HUES64 (cell line): Measurements from ENCODE around the gene ACTN4.
"Not testable (repeated sequence)": the region's sequence is repeated elsewhere in the genome, so short reads cannot be mapped to it uniquely, and the experiment has no call there.

Experiments used
- H3K27ac ChIP-seq: 2 replicates; pipeline ENCODE4 v1.7.0; 2013; ENCODE audit warnings: low read depth, low read length, inconsistent platforms
- H3K27me3 ChIP-seq: 2 replicates; pipeline ENCODE4 v1.6.1; 2013; ENCODE audit warnings: mild to moderate bottlenecking, low read length; ENCODE audit not compliant: insufficient read depth
- H3K36me3 ChIP-seq: 2 replicates; pipeline ENCODE4 v1.6.1; 2013; ENCODE audit warnings: mild to moderate bottlenecking, low read length; ENCODE audit not compliant: insufficient read depth
- H3K4me1 ChIP-seq: 2 replicates; pipeline ENCODE4 v1.6.1; 2013; ENCODE audit warnings: mild to moderate bottlenecking, low read length, moderate library complexity; ENCODE audit not compliant: insufficient read depth
- H3K4me3 ChIP-seq: 2 replicates; pipeline ENCODE4 v1.5.1; 2013; ENCODE audit warnings: mild to moderate bottlenecking, low read length, moderate library complexity
- H3K9ac ChIP-seq: 2 replicates; pipeline ENCODE4 v1.6.1; 2013; ENCODE audit warnings: mild to moderate bottlenecking, low read depth, low read length
- H3K9me3 ChIP-seq: 2 replicates; pipeline ENCODE4 v1.6.1; 2013; ENCODE audit warnings: low read depth, low read length; ENCODE audit not compliant: insufficient read depth
- WGBS: fragments of 150-250, 120-280 bp; methylation state at CpG from one replicate; pipeline ENCODE4 v1.1.7; 2013; ENCODE audit warnings: missing lambda C conversion rate; 5-methylcytosine and 5-hydroxymethylcytosine counted together

Gene ACTN4

DNA sequence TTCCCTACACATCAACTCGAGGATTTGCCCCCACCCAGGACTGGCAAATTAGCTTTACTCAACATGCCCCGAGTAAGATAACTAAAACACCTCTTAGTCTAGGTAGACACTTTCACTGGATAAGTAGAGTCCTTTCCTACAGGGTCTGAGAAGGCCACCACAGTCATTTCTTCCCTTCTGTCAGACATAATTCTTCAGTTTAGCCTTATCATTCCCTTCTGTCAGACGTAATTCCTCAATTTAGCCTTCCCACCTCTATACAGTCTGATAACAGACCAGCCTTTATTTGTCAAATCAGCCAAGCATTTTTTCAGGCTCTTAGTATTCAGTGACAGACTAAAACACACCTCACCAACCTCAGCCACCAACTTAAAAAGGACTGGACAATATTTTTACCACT, 106.3 kb downstream of the ACTN4 start:
- H3K36me3 ChIP-seq, H3K4me1 ChIP-seq, H3K4me3 ChIP-seq, H3K27me3 ChIP-seq, H3K9ac ChIP-seq, H3K9me3 ChIP-seq, H3K27ac ChIP-seq: not testable (repeated sequence)
- 87% methylated on average over 3 of the region's 3 CpGs for WGBS

DNA sequence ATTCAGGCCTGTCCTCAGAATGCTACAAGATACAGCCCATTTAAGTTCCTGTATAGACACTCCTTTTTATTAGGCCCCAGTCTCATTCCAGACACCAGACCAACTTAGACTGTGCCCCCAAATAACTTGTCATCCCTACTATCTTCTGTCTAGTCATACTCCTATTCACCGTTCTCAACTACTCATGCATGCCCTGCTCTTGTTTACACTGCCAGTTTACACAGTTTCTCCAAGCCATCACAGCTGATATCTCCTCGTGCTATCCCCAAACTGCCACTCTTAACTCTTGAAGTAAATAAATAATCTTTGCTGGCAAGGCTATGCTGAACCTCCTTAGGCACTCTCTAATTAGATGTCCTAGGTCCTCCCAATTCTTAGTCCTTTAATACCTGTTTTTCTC, 106.7 kb downstream of the ACTN4 start:
- H3K4me3 ChIP-seq, H3K4me1 ChIP-seq: not testable (repeated sequence)
- WGBS, result no CpG with 5 or more reads among the region's 2 CpGs

DNA sequence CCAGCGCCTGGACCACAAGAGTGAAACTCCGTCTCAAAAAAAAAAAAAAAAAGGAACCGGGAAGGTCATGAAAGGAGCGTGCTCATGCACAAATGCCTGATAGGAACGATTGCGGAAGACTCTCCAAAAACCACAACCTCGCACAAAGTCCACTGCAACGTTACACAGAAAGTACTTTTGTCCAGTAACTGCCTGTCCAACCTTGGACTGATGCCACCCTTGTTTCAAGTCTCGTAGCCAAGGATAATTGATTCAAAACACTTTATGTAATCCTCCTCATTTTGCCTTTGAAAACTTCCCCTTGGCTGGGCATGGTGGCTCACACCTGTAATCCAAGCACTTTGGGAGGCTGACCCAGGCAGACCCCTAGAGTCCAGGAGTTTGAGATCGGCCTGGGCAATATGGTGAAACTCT, 112.1 kb downstream of the ACTN4 start:
- H3K4me3 ChIP-seq, result no peak overlapping the region
- no peaks in the 10 kb centered on the region for H3K9me3 ChIP-seq
- no peak overlapping the region for H3K9ac ChIP-seq
- no peaks in the 10 kb centered on the region for H3K4me1 ChIP-seq
- WGBS, result 84% methylated on average over 10 of the region's 10 CpGs
- no peak overlapping the region for H3K27ac ChIP-seq
- no peaks in the 10 kb centered on the region for H3K36me3 ChIP-seq
- H3K27me3 ChIP-seq, result no peaks in the 10 kb centered on the region

More for the DNA sequence above, 106.7 kb downstream of the ACTN4 start:
- H3K9me3 ChIP-seq, H3K36me3 ChIP-seq, H3K27ac ChIP-seq, H3K27me3 ChIP-seq, H3K9ac ChIP-seq: not testable (repeated sequence)

DNA sequence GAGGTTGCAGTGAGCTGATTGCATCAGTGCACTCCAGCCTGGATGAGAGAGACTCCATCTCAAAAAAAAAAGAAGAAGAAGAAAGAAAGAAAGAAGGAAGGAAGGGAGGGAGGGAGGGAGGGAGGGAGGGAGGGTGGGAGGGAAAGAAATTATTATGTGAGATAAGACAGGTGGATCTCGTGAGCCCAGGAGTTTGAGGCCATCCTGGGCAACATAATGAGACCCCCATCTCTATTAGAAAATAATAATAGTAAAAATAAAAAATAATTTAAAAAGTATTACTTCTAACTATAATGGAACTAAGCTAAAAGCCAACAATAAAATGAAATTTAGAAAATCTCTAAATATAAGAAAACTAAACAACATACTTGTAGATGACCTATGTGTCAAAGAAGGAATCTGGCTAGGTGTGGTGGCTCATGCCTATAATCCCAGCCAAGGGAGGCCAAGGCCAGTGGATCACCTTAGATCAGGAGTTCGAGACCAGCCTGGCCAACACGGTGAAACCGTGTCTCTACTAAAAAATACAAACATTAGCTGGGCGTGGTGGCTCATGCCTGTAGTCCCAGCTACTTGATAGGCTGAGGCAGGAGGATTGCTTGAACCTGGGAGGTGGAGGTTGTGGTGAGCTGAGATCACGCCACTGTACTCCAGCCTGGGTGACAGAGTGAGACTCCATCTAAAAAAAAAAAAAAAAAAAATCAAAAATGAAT, 113.5 kb downstream of the ACTN4 start:
- not testable (repeated sequence) for H3K27me3 ChIP-seq, H3K9ac ChIP-seq, H3K36me3 ChIP-seq, H3K9me3 ChIP-seq, H3K4me1 ChIP-seq, H3K27ac ChIP-seq, H3K4me3 ChIP-seq
- WGBS, result 94% methylated on average over 4 of the region's 6 CpGs

DNA sequence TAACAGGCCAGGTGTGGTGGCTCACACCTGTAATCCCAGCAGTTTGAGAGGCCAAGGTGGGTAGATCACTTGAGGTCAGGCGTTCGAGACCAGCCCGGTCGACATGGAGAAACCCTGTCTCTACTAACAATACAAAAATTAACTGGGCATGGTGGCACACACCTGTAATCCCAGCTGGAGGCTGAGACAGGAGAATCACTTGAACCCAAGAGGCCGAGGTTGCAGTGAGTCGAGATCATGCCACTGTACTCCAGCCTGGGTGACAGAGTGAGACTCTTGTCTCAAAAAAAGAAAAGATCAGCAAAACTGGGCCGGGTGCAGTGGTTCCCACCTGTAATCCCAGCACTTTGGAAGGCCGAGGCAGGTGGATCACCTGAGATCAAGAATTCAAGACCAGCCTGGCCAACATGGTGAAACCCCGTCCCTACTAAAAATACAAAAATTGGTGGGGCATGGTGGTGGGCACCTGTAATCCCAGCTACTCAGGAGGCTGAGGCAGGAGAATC, 114.5 kb downstream of the ACTN4 start:
- not testable (repeated sequence) for H3K27ac ChIP-seq, H3K9ac ChIP-seq, H3K36me3 ChIP-seq, H3K9me3 ChIP-seq, H3K4me3 ChIP-seq, H3K27me3 ChIP-seq, H3K4me1 ChIP-seq
- WGBS, result 93% methylated on average over 9 of the region's 9 CpGs

GRCh38 chr19:38763795-38764220, 116.4 kb downstream of the ACTN4 start:
- WGBS, result 98% methylated on average over 3 of the region's 3 CpGs
- no peak overlapping the region for H3K4me3 ChIP-seq
- no peaks in the 10 kb centered on the region for H3K27me3 ChIP-seq
- H3K36me3 ChIP-seq, result no peaks in the 10 kb centered on the region
- no peaks in the 10 kb centered on the region for H3K9me3 ChIP-seq
- no peak overlapping the region for H3K27ac ChIP-seq
- H3K9ac ChIP-seq, result no peak overlapping the region
- H3K4me1 ChIP-seq, result no peaks in the 10 kb centered on the region

- 95% methylated on average over 2 of the region's 2 CpGs for WGBS
- Histone ChIP-seq H3K4me1 (no peaks in the 10 kb centered on the region), H3K36me3 (no peaks in the 10 kb centered on the region), H3K4me3 (no peak overlapping the region), H3K9ac (no peak overlapping the region), H3K27me3 (no peaks in the 10 kb centered on the region; the same call in 1 of the 2 replicates), H3K27ac (no peak overlapping the region), H3K9me3 (no peaks in the 10 kb centered on the region)
These were observed 117.8 kb downstream of the ACTN4 start for GRCh38 chr19:38765214-38765613.

DNA sequence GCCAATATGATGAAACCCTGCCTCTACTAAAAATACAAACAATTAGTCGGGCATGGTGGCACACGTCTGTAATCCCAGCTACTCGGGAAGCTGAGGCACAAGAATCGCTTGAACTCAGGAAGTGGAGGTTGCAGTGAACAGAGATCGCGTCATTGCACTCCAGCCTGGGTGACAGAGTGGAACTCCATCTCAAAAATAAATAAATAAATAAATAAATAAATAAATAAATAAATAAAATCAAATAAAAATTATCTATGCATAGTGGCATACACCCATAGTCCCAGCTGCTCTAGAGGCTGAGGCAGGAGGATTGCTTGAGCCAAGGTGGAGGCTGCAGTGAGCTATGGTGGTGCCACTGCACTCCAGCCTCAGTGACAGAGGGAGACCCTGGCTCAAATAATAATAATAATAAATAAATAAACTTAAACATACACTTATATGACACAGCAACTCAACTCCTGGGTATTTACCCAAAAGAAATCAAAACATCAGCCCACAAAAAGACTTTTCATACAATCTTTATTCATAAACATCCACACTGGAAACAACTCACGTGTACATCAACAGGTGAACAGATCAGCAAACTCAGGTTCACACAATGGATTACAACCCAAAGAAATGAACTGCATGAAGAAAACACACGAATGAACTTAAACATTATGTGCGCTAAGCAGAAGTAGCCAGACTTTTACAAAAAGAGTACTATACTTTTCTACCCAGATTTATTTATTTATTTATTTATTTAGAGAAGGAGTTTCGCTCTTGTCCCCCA, 119.0 kb downstream of the ACTN4 start:
- no peak overlapping the region for H3K4me3 ChIP-seq
- H3K27ac ChIP-seq, result no peak overlapping the region
- H3K9me3 ChIP-seq, result no peaks in the 10 kb centered on the region
- H3K4me1 ChIP-seq, result no peaks in the 10 kb centered on the region
- WGBS, result 91% methylated on average over 10 of the region's 10 CpGs
- no peaks in the 10 kb centered on the region for H3K36me3 ChIP-seq
- H3K27me3 ChIP-seq, result no peaks in the 10 kb centered on the region; the same call in 1 of the 2 replicates
- no peak overlapping the region for H3K9ac ChIP-seq

- Histone ChIP-seq H3K4me3 (no peak overlapping the region), H3K27me3 (no peaks in the 10 kb centered on the region; the same call in 1 of the 2 replicates), H3K9me3 (no peaks in the 10 kb centered on the region), H3K9ac (0 out of 2 replicates have a peak overlapping the region, but pooled peaks have one; percentile 16), H3K27ac (no peak overlapping the region), H3K36me3 (no peaks in the 10 kb centered on the region), H3K4me1 (no peaks in the 10 kb centered on the region)
- WGBS, result 66% methylated on average over 42 of the region's 42 CpGs
These were observed 122.3 kb downstream of the ACTN4 start for GRCh38 chr19:38769635-38770211.

- H3K9me3 ChIP-seq, H3K27ac ChIP-seq, H3K9ac ChIP-seq, H3K4me3 ChIP-seq, H3K36me3 ChIP-seq, H3K4me1 ChIP-seq, H3K27me3 ChIP-seq: not testable (repeated sequence)
- 92% methylated on average over 20 of the region's 58 CpGs for WGBS
These were observed 122.9 kb downstream of the ACTN4 start for GRCh38 chr19:38770228-38770948.

- H3K4me3 ChIP-seq, H3K36me3 ChIP-seq, H3K27ac ChIP-seq, H3K4me1 ChIP-seq, H3K9ac ChIP-seq, H3K27me3 ChIP-seq, H3K9me3 ChIP-seq: not testable (repeated sequence)
- 100% methylated on average over 1 of the region's 22 CpGs for WGBS
These were observed 123.5 kb downstream of the ACTN4 start for GRCh38 chr19:38770949-38771275.
